C4-2B (cell line): ENCODE results near the gene STEAP1.

Experiments used
- ZFX ChIP-seq: fragments of 450-650 bp; IDR thresholded peaks from 2 replicates; pipeline ENCODE4 v1.6.1; 2017
- TF ChIP-seq, protein P1 (sequence below): fragments of 450-650 bp; conservative IDR thresholded peaks from 2 replicates; pipeline ENCODE4 v1.5.1; 2017; ENCODE audit warnings: mild to moderate bottlenecking

DNA sequence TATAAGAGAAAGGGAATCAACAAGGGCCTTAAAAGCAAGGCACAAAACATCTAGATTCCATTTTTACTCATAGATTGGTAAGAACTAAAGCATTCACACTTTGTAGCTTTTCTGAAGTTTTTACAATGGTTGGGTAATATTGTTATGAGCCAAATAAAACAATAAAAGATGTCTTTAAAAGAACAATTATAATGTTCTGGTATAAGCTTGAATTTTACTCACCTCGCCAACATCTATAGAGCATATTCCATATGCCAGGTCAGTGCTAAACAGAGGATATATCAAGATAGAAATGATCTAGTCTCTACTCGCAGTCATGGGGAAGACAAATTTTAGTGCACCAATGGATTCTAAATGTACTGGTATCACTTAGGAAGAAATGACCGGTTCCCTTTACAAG lies 11.9 kb downstream of the STEAP1 start:
- TF ChIP-seq, protein P1, sequence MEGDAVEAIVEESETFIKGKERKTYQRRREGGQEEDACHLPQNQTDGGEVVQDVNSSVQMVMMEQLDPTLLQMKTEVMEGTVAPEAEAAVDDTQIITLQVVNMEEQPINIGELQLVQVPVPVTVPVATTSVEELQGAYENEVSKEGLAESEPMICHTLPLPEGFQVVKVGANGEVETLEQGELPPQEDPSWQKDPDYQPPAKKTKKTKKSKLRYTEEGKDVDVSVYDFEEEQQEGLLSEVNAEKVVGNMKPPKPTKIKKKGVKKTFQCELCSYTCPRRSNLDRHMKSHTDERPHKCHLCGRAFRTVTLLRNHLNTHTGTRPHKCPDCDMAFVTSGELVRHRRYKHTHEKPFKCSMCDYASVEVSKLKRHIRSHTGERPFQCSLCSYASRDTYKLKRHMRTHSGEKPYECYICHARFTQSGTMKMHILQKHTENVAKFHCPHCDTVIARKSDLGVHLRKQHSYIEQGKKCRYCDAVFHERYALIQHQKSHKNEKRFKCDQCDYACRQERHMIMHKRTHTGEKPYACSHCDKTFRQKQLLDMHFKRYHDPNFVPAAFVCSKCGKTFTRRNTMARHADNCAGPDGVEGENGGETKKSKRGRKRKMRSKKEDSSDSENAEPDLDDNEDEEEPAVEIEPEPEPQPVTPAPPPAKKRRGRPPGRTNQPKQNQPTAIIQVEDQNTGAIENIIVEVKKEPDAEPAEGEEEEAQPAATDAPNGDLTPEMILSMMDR = no peak
- TF ChIP-seq ZFX = no peak
